NCI-H2107 treated with DMSO at 0.1 percent for 48 hours (cell line): Measurements from ENCODE around the gene SOS2.
A peak's percentile ranks its signal among the peaks of the same experiment; 100 is the strongest.
"Not testable (repeated sequence)": the region's sequence is repeated elsewhere in the genome, so short reads cannot be mapped to it uniquely, and the experiment has no call there.

Experiments used
- DNase-seq: peaks from one replicate; lab custom pipeline; 2025; ENCODE audit not compliant: unreplicated experiment; lab: John Stamatoyannopoulos, UW

Gene SOS2

DNA sequence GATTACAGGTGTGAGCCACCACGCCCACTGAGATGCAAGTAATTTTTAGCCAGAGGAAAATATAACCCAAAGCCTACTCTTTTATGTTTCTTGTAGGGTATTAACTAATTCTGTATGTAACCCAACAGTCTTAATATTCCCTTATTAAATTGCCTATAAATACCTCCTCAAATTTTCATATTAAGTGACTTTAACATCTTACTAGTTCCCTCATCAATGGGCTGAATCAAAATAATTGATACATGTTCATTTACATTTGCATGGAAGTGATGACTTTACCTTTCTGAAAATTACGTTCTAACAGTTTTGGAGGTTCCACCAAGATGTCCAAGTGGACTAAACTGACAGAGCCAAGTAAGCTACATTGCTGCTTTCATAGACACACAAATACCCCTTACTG lies 3.1 kb downstream of the SOS2 start:
- no peak for DNase-seq

DNA sequence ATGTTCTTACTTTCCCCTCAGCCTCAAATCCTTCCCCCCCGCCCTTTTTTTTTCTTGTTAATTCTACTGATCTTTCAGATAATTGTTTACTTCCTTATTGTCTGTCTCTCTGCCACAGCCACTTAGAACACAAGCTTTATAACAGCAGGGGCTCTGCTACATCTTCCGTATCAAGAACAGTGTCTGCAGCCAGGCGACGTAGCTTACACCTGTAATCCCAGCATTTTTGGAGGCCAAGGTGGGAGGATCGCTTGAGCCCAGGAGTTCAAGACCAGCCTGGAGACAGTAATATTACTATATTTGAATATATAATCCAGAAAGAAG lies 5.4 kb downstream of the SOS2 start:
- peak; percentile 20 for DNase-seq

DNA sequence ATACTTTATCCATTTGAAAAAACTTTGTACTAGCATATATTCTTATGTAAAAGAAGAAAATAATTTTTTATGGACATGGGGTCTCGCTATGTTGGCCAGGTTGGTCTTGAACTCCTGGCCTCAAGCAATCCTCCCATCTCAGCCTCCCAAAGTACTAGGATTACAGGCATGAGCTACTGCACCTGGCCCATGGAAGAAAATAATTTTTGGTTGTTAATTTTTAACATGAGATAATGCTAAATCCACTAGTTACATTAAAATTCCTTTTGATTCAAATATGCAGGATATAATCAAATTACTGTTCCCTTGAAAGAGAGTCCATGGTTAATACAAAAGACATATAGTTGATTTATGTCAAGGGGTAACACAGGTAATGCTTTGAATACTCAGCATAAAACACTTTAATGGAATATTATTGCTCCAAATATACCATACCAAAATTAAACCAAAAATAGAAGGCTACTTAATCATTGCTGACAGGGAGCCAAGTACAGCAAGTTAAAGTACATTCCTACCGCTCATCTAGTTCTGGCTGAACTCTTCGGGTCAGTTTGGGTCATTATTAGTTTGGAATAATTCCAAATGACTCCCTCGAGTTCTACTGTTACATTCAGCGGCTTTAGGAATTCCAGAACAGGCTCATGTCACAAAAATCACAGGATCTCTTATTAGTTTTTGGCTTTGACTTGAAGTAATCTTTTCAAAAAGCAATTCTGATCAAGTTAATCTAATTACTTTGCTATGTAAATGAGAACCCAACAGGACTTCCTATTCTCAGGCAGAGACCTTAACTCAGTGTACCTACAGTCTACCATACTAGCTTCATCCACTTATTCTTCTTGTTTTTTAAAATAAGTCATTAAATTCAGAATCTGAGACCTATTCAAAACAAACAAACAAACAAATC lies 6.1 kb downstream of the SOS2 start:
- DNase-seq, result no peak

DNA sequence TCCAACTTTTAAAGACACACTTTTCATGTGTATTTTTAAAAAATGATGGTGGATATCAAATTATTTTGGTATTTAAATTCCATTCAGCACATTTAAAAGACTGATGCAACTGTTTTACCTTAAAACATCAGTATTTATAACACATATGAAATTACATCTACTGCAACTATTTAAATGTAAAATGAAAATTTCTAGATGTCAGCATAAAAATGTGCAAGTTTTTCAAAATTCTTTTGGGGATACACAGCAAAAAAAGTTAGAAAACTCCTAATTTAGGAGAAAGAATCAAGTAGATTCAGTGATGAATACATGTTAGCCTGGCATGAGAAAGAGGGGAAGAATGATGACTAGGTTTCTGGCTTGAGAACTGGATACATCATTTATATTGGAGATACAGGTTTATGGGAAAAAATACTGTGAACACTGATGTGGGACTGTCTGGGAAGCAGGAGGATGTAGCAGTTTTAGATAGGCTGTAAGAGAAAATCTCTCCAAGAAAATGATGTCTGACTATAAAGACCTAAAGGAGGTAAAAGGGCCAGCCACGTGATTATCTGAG lies 9.2 kb downstream of the SOS2 start:
- no peak for DNase-seq

DNA sequence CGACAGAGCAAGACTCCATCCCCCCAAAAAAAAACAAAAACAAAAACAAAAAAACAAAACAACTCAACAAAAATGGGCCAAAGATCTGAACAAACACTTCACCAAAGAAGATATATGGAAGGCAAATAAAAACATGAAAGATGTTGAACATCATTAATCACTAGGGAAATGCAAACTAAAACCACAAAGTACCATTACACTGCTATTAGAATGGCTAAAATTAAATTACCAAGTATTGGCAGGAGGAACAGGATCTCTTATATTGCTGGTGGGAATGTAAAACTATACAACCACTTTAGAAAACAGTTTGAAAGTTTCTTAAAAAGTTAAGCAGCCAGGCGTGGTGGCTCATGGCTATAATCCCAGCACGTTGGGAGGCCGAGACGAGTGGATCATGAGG lies 12.9 kb downstream of the SOS2 start:
- DNase-seq, result no peak

DNA sequence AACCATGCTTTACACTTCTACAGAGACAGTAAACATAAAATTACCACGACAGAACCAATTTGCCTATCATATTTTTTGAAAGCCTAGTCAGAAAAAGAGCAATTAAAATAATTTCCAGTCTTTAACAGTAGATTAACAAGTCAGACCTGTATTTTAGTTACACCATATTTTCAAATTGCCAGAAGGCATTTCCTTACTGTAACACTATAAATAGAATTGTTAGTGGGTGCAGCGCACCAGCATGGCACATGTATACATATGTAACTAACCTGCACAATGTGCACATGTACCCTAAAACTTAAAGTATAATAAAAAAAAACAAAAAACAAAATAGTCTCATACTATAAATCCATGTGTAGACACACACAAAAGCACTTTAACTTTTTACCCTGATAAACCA lies 16.0 kb downstream of the SOS2 start:
- DNase-seq, result no peak

DNA sequence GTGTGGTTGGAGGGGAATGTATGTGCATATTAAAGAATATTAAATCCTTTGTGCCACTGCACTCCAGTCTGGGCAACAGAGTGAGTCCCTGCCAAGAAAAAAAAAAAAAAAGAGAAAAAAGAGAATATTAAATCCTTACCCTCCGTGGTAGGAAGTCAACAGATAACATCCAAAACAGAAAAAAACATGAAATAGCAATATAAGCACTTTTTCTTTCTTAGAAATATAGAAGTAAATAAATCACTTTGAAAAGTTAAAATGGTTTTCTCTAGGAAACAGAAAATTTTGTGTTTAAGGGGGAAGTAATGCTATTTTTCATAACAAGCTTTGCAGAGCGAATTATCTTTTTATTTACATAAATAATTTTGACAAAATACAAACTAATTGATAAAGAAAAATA lies 17.6 kb downstream of the SOS2 start:
- no peak for DNase-seq

DNA sequence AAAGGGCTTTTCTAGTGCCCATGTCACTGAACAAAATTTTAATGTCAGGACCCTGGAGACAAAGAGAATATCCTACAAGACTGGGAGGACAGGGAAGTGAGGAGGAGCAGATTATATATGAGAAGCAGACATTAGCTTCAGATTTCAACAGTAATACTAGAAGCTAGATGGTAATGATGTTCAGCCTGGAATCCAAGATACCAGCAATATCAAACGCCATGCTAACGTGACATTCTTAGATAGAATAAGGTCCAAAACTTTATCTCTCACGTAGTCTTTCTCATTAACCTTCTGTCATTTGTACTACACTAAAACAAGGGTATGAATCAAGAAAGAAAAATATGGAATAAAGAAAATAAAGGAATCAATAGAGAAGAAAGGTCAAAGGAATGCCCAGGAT lies 18.7 kb downstream of the SOS2 start:
- DNase-seq, result no peak

DNA sequence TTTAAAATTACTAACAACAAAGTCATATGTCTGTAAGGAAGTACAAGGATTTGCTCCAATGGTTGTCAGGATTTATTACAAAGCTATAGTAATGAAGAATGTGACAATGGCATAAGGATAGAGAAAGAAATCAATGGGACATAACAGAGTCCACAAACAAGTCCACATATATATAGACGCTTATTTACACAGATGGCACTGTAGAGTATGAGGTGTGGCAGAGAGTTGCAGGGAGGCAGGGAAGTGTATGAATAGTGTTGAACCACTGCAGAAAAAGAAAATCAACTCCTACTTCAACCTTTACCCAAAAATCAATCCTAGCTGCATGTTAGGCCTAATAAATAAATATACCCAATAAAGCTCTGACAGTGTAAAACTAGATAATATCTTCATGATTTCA lies 21.3 kb downstream of the SOS2 start:
- DNase-seq, result no peak

DNA sequence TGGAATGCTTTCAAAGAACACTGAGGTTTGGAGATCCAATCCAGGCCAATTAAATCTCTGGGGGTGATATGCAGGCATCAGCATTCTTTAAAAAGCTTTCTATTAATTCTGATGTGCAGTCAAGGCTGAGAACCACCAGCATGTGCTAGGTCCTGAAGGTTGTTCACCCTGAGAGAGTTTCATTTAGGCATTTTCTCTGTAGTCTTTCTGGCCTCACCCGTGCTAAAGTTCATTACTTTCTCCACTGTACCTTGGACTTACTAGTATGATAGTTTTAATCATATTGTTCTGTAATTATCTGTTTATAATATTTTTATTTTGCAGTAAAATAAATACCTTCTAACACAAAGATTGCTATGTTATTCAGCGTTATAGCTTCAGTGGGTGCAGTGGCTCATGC lies 32.9 kb downstream of the SOS2 start:
- DNase-seq, result no peak

DNA sequence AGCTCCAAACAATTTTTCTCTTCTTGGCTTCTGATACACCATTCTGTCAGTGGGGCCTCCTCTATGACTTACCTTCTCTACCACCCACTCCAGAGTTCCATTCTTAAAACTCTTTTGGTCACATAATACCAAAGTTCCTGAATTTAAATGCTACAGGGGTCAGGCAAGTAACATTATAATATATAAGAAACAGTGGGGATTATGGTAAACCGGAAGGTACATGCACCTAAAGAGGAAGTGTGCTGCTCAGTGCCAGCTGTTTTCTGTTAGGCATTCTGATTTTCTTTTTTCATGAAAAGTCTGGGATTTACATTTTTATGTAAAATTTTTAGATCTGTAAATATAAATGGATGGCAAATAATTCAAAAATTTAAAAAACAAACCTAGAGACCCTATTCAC lies 39.9 kb downstream of the SOS2 start:
- DNase-seq, result no peak

DNA sequence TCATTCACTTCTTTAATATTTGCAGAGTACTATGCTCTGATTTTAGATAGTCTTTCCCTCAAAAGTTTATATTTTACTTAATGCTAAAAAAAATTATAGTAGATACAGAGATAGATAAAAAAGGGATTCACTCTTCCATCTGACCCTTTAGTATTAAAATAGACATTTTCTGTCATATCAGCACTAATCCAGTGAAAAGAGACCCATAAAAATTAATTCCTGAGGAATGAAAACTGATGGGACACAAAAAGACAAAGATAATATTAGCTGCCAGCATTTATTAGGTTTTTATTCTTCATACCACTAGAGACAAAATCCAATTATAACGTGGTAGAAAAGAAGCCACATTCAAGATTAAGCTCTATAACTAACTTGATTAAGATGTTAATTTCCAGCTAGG lies 45.3 kb downstream of the SOS2 start:
- DNase-seq, result no peak

DNA sequence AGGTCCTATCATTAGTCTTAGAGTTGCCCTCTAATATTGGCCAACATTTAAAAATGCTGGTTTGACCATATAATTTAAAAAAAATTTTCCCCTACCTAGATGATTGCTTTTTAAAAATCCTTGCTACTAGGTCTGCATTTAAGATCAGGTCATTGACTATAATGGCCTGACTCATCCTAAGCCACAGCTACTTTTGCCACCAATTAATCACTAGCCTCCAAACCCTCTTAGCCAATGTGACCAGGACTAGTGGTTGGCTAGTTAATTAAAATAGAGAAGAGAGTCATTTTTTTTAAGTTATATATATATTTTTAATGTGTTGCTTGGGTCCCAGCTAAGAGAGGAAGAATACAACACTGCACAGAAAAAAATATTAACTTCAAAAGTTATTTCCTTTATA lies 57.5 kb downstream of the SOS2 start:
- DNase-seq, result no peak

DNA sequence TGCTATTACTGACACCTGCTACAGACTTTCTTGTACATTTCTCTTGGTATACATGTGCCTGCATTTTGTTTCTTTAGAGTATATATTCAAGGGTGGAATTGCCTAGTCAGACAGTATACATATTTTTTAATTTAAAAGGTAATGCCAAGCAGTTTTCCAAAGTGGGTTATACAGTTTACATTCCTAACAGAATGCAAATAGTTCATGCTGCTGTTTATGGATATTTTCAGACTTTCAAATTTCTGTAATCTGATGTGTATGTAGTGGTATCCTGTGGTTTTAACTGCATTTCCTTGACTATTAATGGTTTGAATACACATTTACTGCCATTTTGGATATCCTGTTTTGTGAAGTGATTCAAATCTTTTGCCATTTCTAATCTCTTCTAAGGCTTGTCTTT lies 59.5 kb downstream of the SOS2 start:
- DNase-seq, result no peak

DNA sequence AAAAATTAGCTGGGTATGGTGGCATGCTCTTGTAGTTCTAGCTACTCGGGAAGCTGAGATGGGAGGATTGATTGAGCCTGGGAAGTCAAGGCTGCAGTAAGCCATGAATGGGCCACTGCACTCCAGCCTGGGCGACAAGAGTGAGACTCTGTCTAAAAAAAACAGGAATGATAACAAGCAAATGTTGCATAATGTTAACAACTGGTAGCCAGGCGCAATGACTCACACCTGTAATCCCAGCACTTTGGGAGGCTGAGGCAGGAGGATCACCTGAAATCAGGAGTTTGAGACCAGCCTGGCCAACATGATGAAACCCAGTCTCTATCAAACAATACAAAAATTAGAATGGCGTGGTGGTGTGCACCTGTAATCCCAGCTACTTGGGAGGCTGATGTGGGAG lies 64.0 kb downstream of the SOS2 start:
- DNase-seq, result not testable (repeated sequence)

DNA sequence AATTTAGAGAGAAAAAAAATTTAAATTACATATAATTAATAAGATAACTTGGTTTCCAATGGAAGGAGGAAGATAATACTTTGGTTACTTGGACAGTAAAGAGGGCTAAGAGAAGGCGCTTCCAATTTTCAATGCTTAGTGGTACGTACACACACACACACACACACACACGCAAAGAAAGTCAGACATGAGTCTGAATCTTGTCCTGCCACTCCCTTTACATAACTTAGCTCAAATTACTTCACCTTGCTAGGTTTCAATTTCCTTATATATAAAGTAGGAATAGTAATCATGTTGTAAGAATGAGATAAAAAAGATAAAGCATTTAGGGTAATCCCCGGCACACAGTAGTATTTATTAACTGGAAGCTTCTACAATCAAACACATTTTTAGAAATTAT lies 75.3 kb downstream of the SOS2 start:
- no peak for DNase-seq

DNA sequence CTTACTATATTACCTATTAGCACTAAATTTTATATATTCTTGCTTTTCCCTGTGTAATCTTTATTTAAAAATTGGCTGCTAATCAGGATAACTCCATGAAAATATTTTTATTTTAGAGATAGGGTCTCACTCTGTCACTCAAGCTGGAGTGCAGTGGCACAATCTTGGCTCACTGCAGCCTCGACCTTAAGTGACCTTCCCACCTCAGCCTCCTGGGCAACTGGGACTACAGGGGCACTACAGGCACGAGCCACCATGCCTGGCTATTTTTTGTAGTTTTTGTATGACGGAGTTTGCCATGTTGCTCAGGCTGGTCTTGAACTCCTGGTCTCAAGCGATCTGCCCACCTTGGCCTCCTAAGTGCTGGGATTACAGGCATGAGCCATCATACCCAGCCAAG lies 82.6 kb downstream of the SOS2 start:
- no peak for DNase-seq

DNA sequence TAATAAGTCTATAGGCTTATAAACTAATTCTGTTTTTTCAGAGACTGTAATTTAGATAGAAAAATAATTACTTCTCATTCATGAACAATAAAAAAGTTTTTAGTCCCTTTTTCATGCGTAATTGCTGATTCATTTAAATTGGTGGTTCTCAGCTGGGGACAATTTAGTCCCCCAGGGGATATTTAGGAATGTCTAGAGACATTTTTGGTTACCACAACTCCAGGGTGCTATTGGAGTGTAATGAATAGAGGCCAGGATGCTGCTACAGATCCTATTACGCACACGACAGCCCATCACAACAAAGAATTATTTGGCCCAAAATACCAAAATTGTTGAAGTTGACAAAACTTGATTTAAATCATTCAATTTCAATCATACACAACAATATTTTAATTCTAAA lies 92.2 kb downstream of the SOS2 start:
- DNase-seq, result no peak

DNA sequence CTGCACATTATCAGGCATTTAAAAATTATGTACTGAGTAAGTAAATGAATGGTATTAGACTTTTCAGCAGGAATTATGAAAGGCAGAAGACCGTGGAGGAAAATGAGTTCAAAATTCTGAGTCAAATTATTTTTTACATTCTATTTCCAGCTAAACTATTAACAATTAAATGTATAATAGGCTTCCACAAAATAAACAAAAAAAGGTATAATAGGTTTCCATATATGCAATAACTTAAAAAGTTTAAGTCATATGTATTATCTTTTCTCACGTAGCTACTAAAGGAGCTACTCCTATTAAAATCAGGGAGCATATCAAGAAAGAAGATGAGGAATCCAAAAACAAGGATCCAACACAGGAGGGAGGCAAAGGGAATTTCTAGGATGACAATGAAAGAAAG lies 103.6 kb downstream of the SOS2 start:
- no peak for DNase-seq

DNA sequence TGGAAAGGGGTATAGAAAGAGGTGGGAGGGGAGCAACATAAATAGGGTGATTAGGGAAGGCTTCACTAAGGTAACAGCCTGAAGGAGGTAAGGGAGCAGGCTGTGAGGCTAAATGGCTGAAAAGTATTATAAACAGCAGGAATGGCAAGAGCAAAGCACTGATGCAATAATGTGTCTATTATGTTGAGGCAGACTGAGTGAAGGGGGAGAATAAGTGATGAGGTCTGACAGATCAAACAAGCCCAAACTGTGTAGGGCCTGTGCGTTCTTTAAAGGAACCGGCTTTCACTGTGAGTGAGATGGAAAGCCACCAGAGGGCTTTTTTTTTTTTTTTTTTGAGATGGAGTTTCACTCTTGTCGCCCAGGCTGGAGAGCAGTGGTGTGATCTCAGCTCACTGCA lies 108.3 kb downstream of the SOS2 start:
- DNase-seq, result no peak

DNA sequence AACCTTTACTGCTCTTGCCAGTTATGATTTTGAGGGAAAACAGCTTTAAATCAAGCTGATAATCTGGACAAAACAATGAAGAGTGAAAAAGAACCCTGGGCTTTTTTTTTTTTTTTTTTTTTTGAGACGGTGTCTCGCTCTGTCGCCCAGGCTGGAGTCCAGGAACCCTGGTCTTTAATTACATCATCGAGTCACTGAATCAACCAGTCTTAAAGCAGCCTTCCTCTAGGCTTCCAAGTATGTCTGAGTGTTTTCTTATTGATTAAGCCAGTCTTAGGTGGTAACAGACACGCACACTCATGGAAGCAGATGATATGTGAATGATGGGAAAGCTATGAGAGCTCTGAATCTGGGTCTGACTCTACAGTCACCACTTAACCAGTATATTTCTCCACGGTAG lies 109.1 kb downstream of the SOS2 start:
- DNase-seq, result no peak

DNA sequence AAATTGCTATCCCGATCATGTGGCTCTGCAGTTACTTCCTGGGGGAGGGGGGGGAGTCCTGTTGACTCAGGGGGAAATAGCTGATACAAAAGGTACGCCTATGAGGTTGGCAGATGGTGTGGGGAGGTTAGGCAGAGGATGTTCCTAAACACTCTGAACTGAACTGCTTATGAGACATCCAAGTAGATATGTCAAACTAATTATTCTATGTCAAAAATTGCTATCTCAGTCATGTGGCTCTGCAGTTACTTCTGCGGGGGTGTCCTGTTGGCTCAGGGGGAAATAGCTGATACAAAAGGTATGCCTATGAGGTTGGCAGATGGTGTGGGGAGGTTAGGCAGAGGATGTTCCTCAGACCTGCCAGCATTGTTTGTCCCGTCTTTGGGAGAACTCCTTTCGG lies 109.9 kb downstream of the SOS2 start:
- no peak for DNase-seq

DNA sequence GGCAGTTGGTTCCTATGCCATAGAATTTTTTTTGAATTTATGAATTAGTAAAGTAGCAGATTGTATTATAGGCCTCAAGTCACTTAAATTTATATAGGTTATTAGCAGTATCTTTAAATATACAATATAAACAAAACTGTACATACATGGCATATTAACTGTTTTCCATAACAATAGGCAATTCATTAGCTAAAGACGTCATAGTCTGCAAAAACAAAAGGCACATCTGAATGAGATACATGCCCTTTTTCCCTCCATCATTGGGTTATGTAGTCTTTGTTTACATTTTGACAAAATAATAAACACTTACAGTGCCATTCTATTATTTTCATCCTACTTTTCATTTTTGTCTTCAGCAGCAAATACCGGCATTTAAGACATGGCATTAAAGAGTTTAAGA lies 113.9 kb downstream of the SOS2 start:
- no peak for DNase-seq
